NAMALWA (cell line): ENCODE measurements around the gene PLEKHM1.

Source experiments
- DNase-seq: peaks from one replicate; pipeline ENCODE4 v3.0.0-alpha.2; 2015; ENCODE audit warnings: low spot score

The PLEKHM1 gene

GRCh38 chr17:45441526-45442310, 48.8 kb downstream of the PLEKHM1 start:
- DNase-seq: no peak

GRCh38 chr17:45440839-45441515, 49.5 kb downstream of the PLEKHM1 start:
- DNase-seq: peak; percentile 59

- DNase-seq: peak; percentile 50
Observed at GRCh38 chr17:45440161-45440778, 50.3 kb downstream of the PLEKHM1 start.

GRCh38 chr17:45438931-45439610, 51.5 kb downstream of the PLEKHM1 start:
- no peak for DNase-seq

- DNase-seq: no peak
Observed at GRCh38 chr17:45437465-45438283, 52.8 kb downstream of the PLEKHM1 start.

- no peak for DNase-seq
Observed at GRCh38 chr17:45436625-45437464, 53.7 kb downstream of the PLEKHM1 start.

GRCh38 chr17:45436161-45436560, 54.4 kb downstream of the PLEKHM1 start:
- no peak for DNase-seq

- DNase-seq: no peak
Observed at GRCh38 chr17:45435481-45435880, 55.0 kb downstream of the PLEKHM1 start.

- DNase-seq: no peak
Observed at GRCh38 chr17:45433159-45433535, 57.4 kb downstream of the PLEKHM1 start.

- no peak for DNase-seq
Observed at GRCh38 chr17:45432405-45433158, 57.9 kb downstream of the PLEKHM1 start, which contains the start of gene ARHGAP27. Gene ARHGAP27 (minus strand): TSS chr17:45432870. CDS start chr17:45430279, 2,591 bp downstream.

GRCh38 chr17:45431531-45432404, 58.8 kb downstream of the PLEKHM1 start:
- DNase-seq: peak; percentile 79

- peak; percentile 30 for DNase-seq
Observed at GRCh38 chr17:45430738-45431530, 59.6 kb downstream of the PLEKHM1 start.

GRCh38 chr17:45430006-45430737, 60.3 kb downstream of the PLEKHM1 start:
- DNase-seq: no peak

GRCh38 chr17:45429339-45430005, 61.0 kb downstream of the PLEKHM1 start:
- no peak for DNase-seq

- peak; percentile 80 for DNase-seq
Observed at GRCh38 chr17:45428931-45429338, 61.6 kb downstream of the PLEKHM1 start.

GRCh38 chr17:45428050-45428617, 62.4 kb downstream of the PLEKHM1 start:
- peak; percentile 87 for DNase-seq
